HG03135 (cell line): ENCODE data around the gene SPAG16.

Experiments used
- ATAC-seq: cut with Tn5 transposase; IDR thresholded peaks from one replicate; pipeline ENCODE4 v1.9.1; 2021; ENCODE audit warnings: mild to moderate bottlenecking, moderate library complexity; ENCODE audit not compliant: unreplicated experiment

SPAG16 gene

GRCh38 chr2:214130114-214130513 is 845.9 kb downstream of the SPAG16 start:
- ATAC-seq, result no peak

GRCh38 chr2:214135966-214136365 is 851.7 kb downstream of the SPAG16 start:
- ATAC-seq, result no peak

DNA sequence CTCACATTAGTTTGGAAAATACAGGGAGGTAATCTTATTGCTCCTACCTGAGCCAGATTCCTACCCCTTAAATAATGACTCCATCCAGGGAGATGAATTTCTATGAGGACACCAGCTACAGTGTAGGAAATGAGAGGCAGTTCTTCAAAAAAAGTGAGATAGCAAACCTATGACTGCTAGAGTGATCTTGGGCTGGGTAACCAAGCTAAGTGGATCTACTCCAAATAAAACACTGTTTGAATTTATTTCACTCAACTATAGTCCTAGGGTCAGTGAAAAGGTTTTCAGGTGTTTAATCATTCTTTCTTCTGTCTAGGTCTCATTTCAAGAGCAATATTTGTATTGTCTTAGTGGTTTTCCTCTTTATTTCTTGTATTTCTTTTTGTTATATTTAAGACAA is 854.5 kb downstream of the SPAG16 start:
- no peak for ATAC-seq

- ATAC-seq, result no peak
These were observed 855.5 kb downstream of the SPAG16 start for GRCh38 chr2:214139630-214140284.

DNA sequence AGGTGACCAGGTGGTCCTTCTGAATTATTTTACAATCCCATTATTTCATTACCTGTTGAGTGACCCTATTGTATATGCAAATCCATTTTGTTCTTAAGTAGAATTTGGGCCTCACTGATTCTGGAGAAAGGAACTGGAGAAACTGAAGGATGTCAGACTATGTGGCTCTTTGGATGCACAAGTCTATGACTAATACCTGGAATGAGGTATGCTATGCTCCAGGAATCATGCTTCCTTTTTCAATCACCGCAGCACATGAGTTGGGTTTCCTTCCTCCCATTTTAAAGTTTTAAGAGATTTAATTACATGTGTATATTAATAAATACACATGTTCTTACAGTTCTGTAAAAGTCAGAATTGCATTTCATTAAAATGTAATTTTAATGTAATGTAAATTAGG is 872.7 kb downstream of the SPAG16 start:
- ATAC-seq, result no peak

DNA sequence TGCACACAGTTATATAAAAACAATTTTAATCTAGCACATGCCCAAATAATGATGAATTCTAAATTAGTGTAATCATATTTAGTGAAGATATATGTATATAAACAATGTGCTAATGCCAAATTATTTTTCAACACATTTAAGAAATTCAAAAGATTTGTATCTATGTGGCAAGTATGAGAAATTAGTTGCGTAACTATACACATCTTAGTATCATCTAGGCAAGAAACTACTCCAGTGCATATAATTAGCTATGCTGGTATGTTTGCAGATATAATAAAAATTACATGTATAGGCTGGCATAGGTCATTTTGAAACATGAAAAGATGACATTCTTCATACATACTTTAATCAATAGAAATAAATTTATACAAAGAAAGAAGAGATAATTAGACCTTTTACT is 874.6 kb downstream of the SPAG16 start:
- no peak for ATAC-seq

- no peak for ATAC-seq
These were observed 885.0 kb downstream of the SPAG16 start for GRCh38 chr2:214169281-214169680.

- no peak for ATAC-seq
These were observed 885.5 kb downstream of the SPAG16 start for GRCh38 chr2:214169736-214170135.

- ATAC-seq, result no peak
These were observed 890.3 kb downstream of the SPAG16 start for GRCh38 chr2:214174563-214174962.

GRCh38 chr2:214180071-214180470 is 895.8 kb downstream of the SPAG16 start:
- no peak for ATAC-seq

DNA sequence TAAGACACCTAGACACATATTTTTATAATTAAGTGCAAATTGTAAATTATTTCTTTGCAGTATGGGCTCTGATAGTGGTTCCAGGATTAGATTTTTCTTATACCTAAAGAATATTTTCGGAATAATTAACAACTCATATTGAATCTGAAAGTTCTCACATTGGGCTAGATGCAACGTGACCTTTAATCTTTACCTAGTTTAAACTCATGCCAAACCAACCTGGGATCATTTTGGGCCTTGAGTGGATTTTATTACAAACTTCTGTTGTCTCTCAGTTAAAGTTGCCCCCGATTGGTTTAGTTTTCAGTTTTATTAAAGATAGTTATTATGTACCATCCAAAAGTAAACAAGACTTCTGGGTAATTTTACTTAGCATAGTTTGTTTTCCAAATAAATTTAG is 896.4 kb downstream of the SPAG16 start:
- no peak for ATAC-seq

GRCh38 chr2:214184461-214184860 is 900.2 kb downstream of the SPAG16 start:
- no peak for ATAC-seq

GRCh38 chr2:214185546-214185945 is 901.3 kb downstream of the SPAG16 start:
- ATAC-seq, result no peak

DNA sequence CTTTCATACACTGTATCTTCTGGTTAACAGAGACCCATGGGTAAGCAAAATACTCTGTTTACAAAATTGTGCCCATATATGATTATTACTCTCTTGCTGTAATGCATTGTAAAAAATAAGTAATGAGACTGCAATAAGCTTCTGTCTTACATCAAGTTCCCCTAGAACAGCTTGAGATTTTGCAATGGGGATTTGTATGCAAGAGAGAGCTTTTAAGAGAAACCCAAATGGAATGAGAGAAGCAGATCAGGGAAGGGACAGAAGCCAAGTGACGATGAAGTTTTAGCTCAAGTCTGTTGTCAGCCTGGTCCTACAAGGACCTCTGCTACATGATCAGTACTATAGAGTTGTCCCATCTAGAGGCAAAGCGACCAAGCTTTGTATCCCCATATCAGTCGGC is 908.4 kb downstream of the SPAG16 start:
- no peak for ATAC-seq

DNA sequence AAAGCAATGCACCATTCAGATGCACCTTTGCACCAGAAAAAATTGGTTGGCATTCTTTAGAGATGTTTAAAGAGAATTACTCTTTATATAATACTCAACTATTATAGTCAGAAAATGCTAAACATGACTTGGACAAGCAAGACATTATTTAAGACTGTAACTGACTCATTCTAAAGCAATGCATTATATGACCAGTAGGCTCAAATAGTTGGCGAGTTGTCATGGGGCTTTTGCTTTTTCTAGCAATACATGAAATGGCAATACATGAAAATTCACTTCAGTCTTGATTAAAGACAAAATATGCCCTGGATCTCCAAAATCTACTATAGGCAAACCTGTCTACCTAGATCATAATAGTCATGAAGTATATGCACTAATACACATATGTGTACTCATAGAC is 909.7 kb downstream of the SPAG16 start:
- no peak for ATAC-seq

- ATAC-seq, result no peak
These were observed 912.0 kb downstream of the SPAG16 start for GRCh38 chr2:214196260-214196659.

- no peak for ATAC-seq
These were observed 917.6 kb downstream of the SPAG16 start for GRCh38 chr2:214201892-214202291.

DNA sequence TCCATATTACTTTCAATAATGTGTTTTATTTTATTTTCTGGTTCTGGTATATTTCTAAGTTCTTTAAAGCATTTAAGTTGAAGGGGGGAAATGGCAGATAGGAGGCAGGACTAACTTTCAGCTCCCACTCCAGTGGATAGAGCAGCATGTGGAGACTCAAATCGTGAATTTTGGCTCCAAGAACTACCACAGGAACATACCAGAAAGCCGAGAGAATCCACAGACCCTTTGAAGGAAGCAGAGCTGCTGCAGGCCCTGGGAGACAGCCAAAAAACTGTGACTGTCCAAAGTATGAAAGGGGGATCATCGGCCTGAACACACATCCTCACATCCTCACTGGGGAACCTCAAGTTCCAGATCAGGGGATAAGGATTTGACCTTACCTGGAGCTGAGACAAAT is 919.0 kb downstream of the SPAG16 start:
- ATAC-seq, result no peak

GRCh38 chr2:214203744-214204289 is 919.6 kb downstream of the SPAG16 start:
- no peak for ATAC-seq

GRCh38 chr2:214215107-214215506 is 930.8 kb downstream of the SPAG16 start:
- no peak for ATAC-seq

GRCh38 chr2:214217136-214217535 is 932.9 kb downstream of the SPAG16 start:
- no peak for ATAC-seq

DNA sequence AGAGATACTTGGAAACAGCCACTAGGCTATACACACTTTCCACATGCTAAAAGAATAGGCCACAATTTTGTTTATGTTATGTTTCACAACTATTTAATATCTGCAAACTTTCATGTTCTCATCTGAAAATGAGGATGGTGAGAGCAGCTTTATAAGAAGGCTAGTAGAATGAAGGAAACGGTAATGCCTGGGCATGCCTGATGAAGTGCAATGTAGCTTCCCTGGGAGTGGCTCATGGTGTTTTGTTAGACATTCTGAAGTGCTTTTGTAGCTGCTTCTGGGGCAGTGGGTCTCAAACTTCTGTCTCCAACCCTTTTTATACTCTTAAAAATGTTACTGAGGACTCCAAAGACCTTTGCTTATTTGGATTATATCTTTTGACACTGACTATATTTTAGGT is 933.3 kb downstream of the SPAG16 start:
- ATAC-seq, result no peak

- no peak for ATAC-seq
These were observed 936.0 kb downstream of the SPAG16 start for GRCh38 chr2:214220251-214220650.
